ENCODE data around the gene KLF16.

KLF16 gene

DNA sequence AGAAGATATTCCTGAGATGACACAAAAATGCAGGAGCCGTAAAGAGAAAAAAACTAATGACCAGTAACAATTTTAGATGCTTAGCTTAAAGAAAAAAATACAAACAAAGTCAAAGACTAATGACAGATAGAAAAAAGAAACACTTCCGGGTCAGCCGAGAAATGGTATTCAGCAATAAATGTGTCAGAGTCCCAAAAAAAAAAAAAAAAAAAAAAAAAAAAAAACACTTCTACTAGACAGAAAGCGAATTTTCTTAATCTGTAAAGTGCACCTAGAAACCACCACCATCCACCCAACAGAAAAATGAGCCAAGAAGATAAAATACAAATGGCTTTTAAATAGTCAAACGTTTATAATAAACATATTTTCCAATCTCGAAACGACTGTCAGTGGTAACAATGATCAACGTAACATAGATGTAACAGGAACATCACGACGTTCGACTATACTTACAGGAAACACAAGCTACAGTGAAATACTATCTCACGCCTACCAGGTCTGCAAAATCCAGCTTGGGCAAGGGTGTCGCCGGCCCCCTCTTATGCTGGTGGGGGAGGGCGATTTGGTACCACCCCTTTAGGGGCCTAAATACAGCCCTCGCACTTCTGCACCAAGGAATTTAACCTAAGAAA lies 11.3 kb upstream of the KLF16 start:
- Histone ChIP-seq H3K4me3 (peak overlapping the region; percentile 98), H3K9ac (ENCODE audit: insufficient read length) (peak overlapping the region; percentile 97), H3K9me3 (ENCODE audit: low read depth, low read length) (no peaks in the 10 kb centered on the region), H3K27ac (peak overlapping the region; percentile 51; the same call in 1 of the 2 replicates), H3K36me3 (ENCODE audit: insufficient read depth, low read length) (peaks cover 4% of the 10 kb centered on the region; the same call in 1 of the 2 replicates)
- TF ChIP-seq FOXP2 (optimal IDR thresholded peaks at IDR 0.05; ENCODE audit: control extremely low read depth, extremely low read length, insufficient read depth) (no peak), EZH2 (IDR thresholded peaks at IDR 0.05) (no peak), POLR2AphosphoS5 (IDR thresholded peaks at IDR 0.05; ENCODE audit: borderline replicate concordance, low read depth, low read length) (no peak)
- no peak for DNase-seq (ENCODE audit: low read depth, low spot score)

DNA sequence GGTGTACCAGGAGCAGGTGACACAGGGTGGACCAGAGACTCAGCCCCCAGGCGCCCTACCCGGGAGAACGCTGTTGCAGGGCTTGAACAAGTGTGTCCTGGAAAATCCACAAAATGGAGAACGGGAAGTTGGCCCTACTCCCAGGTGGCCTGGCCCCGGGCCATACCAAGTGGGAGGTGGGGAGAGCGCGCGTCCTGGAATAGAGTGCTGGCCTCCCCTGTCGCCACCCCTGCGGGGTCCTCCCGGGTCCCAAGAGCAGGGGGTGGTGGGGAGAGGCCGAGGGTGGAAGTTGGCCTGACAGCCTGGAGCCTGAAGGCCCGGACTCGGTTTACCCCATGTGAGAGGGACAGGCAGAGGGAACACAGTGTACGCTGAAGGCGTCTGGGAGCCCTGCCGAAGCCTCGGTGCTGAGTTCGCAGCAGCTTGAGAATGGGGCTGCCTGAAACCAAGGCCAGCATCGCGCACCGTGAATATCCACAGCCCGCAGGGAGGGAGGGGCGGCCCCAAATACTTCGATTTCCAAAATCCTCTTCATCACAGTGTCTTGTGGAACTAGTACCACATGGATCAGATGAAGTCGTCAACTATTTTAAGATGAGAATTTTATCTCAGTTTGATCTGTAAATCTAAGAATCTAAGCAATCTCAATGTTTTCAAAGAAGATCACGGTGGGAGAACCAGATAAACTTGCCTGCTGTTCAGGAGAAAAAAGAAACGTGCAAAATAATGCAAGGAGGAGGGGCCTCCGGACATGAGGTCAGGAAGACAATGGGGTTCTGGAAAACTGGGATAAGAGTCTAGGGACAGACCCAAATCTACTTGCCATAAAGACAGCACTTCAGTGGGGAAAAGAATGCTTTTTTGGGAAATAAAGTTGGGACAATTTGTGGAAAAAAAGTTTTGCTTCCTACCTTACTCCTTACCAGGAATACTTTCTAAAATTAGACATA lies 10.4 kb upstream of the KLF16 start:
- Histone ChIP-seq H3K27ac (peak overlapping the region; percentile 51; the same call in 1 of the 2 replicates), H3K4me3 (peak overlapping the region; percentile 98)
- no peak for DNase-seq (ENCODE audit: low read depth, low spot score)

DNA sequence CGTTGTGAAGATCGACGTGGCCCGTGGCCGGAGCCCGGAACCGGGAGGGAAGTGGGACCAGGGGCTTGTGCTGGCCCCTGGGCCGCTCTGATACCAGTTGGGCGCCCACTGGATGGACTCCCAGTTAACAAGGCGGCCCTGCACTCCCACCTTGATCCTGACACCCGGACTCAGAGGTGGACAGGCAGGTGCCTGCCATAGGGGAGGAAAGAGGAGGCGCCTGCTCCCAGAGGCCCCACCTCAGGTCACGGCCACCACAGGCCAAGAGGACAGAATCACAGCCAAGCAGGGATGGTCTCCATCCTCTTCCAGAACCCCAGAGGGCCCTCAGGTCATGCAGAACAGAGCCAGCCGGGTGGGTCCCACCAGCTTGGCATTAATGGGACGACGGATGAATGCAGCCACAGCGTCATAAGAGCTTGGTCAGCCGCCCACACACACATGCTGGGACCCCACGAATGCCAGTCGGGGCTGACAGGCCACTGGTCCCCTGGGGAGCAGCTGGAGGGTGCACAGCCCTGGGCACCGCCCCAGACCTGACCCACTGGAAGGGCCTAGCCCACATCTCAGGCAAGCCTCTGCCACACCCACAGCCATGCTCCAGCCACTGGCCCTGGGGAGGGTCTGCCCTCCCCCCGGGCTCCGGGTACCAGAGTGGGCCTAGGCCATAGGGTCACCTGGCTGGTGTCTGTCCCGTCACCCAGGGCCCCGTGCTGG lies 9.6 kb upstream of the KLF16 start:
- no peak overlapping the region for H3K9ac ChIP-seq (ENCODE audit: insufficient read length)
- H3K9me3 ChIP-seq (ENCODE audit: low read depth, low read length): no peaks in the 10 kb centered on the region
- no peak for DNase-seq (ENCODE audit: low read depth, low spot score)
- TF ChIP-seq POLR2AphosphoS5 (IDR thresholded peaks at IDR 0.05; ENCODE audit: borderline replicate concordance, low read depth, low read length) (no peak), EZH2 (IDR thresholded peaks at IDR 0.05) (no peak), FOXP2 (optimal IDR thresholded peaks at IDR 0.05; ENCODE audit: control extremely low read depth, extremely low read length, insufficient read depth) (no peak)
- no peak overlapping the region for H3K27ac ChIP-seq
- peaks cover 4% of the 10 kb centered on the region; the same call in 1 of the 2 replicates for H3K36me3 ChIP-seq (ENCODE audit: insufficient read depth, low read length)
- no peak overlapping the region for H3K4me3 ChIP-seq

More for the DNA sequence above, 10.4 kb upstream of the KLF16 start:
- peaks cover 4% of the 10 kb centered on the region; the same call in 1 of the 2 replicates for H3K36me3 ChIP-seq (ENCODE audit: insufficient read depth, low read length)
- no peak for TF ChIP-seq FOXP2 (optimal IDR thresholded peaks at IDR 0.05; ENCODE audit: control extremely low read depth, extremely low read length, insufficient read depth)
- no peak for TF ChIP-seq POLR2AphosphoS5 (IDR thresholded peaks at IDR 0.05; ENCODE audit: borderline replicate concordance, low read depth, low read length)
- no peak for TF ChIP-seq EZH2 (IDR thresholded peaks at IDR 0.05)
- H3K9ac ChIP-seq (ENCODE audit: insufficient read length): peak overlapping the region; percentile 97
- no peaks in the 10 kb centered on the region for H3K9me3 ChIP-seq (ENCODE audit: low read depth, low read length)

DNA sequence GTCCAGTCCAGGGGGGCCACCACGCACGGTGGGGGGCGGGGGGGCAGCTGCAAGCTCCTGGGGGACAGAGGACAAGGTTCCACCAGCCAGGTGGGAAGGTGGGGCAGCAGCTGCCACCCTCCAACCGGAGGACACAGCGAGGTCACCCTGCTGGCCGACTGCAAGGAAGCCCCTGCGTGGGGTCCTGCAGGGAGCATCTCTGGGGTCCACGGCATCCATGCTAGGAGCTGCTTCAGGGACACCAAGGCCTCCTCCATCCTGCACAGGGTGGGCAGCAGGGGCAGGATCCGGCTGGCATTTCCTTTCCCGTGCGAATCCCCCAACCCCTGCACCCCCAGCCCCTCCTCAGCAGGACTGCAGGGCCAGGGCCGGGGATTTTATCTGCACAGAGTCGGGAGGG lies 8.3 kb upstream of the KLF16 start:
- no peaks in the 10 kb centered on the region for H3K9me3 ChIP-seq (ENCODE audit: low read depth, low read length)
- H3K27ac ChIP-seq: no peak overlapping the region
- no peak overlapping the region for H3K4me3 ChIP-seq
- DNase-seq (ENCODE audit: low read depth, low spot score): no peak
- TF ChIP-seq EZH2 (IDR thresholded peaks at IDR 0.05) (no peak), FOXP2 (optimal IDR thresholded peaks at IDR 0.05; ENCODE audit: control extremely low read depth, extremely low read length, insufficient read depth) (no peak), POLR2AphosphoS5 (IDR thresholded peaks at IDR 0.05; ENCODE audit: borderline replicate concordance, low read depth, low read length) (no peak)
- peaks cover 4% of the 10 kb centered on the region; the same call in 1 of the 2 replicates for H3K36me3 ChIP-seq (ENCODE audit: insufficient read depth, low read length)
- no peak overlapping the region for H3K9ac ChIP-seq (ENCODE audit: insufficient read length)

DNA sequence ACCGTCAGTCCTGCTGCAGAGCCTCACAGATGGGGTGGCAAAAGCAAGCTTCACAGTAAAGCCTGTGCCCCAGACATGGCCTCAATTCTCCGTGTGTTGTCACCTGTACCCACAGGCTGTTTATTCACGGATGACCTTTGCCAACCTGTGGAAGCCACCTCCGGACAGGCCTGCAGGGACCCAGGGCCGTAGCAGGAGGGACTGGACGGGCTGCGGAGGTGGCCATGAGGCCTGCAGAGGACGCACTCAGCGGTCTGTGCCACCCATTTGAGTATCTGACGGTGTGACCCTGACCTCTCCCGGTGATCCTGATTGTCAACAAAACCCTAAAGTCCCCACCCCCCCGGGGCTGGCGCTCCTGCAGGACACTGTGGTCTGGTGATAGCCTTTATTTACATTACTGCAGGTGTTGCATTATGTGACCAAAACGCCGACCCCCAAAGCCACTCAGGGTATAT lies 7.8 kb upstream of the KLF16 start:
- no peak for DNase-seq (ENCODE audit: low read depth, low spot score)
- Histone ChIP-seq H3K27ac (no peak overlapping the region), H3K9me3 (ENCODE audit: low read depth, low read length) (no peaks in the 10 kb centered on the region), H3K9ac (ENCODE audit: insufficient read length) (no peak overlapping the region), H3K36me3 (ENCODE audit: insufficient read depth, low read length) (peaks cover 4% of the 10 kb centered on the region; the same call in 1 of the 2 replicates), H3K4me3 (no peak overlapping the region)
- no peak for TF ChIP-seq EZH2 (IDR thresholded peaks at IDR 0.05)
- TF ChIP-seq FOXP2 (optimal IDR thresholded peaks at IDR 0.05; ENCODE audit: control extremely low read depth, extremely low read length, insufficient read depth): no peak

DNA sequence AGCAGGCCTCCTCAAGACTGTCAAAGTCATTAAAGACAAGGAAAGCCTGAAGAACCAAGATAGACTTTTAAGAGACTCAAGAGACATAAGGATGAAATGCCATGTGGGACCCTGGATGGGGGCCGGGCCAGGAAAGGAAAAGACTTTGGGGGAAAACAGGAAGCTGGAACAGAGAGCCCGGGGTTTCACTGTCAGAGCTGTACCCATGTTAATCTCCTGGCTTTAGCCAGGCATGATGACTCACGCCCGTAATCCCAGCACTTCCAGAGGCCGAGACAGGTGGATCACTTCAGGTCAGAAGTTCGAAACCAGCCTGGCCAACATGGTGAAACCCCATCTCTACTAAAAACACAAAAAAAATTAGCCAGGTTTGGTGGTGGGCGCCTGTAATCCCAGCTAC lies 5.6 kb upstream of the KLF16 start:
- H3K9ac ChIP-seq (ENCODE audit: insufficient read length): no peak overlapping the region
- peaks cover 4% of the 10 kb centered on the region; the same call in 1 of the 2 replicates for H3K36me3 ChIP-seq (ENCODE audit: insufficient read depth, low read length)
- DNase-seq (ENCODE audit: low read depth, low spot score): no peak
- no peak for TF ChIP-seq POLR2AphosphoS5 (IDR thresholded peaks at IDR 0.05; ENCODE audit: borderline replicate concordance, low read depth, low read length)
- no peak for TF ChIP-seq EZH2 (IDR thresholded peaks at IDR 0.05)
- no peak for TF ChIP-seq FOXP2 (optimal IDR thresholded peaks at IDR 0.05; ENCODE audit: control extremely low read depth, extremely low read length, insufficient read depth)
- no peak overlapping the region for H3K4me3 ChIP-seq
- H3K27ac ChIP-seq: peak overlapping the region; percentile 42; the same call in 1 of the 2 replicates
- no peaks in the 10 kb centered on the region for H3K9me3 ChIP-seq (ENCODE audit: low read depth, low read length)

DNA sequence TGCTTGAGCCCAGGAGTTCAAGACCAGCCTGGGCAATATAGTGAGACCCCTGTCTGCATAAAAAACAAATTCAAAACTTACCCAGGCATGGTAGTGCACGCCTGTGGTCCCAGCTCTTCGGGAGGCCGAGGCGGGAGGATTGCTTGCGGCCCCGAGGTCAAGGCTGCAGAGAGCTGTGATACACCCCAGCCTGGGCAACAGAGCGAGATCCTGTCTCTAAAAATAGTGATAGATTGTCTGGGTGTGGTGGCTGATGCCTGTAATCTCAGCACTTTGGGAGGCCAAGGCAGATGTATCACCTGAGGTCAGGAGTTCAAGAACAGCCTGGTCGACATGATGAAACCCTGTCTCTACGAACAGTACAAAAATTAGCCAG lies 4.0 kb upstream of the KLF16 start:
- peaks cover 2% of the 10 kb centered on the region; the same call in 1 of the 2 replicates for H3K36me3 ChIP-seq (ENCODE audit: insufficient read depth, low read length)
- no peak for DNase-seq (ENCODE audit: low read depth, low spot score)
- H3K27ac ChIP-seq: no peak overlapping the region
- no peaks in the 10 kb centered on the region for H3K9me3 ChIP-seq (ENCODE audit: low read depth, low read length)
- TF ChIP-seq EZH2 (IDR thresholded peaks at IDR 0.05): no peak
- no peak for TF ChIP-seq POLR2AphosphoS5 (IDR thresholded peaks at IDR 0.05; ENCODE audit: borderline replicate concordance, low read depth, low read length)
- no peak for TF ChIP-seq FOXP2 (optimal IDR thresholded peaks at IDR 0.05; ENCODE audit: control extremely low read depth, extremely low read length, insufficient read depth)
- no peak overlapping the region for H3K4me3 ChIP-seq
- H3K9ac ChIP-seq (ENCODE audit: insufficient read length): no peak overlapping the region

All from SK-N-MC (cell line).